GM21619 (cell line): ENCODE measurements around the gene CARD11.

Experiments
- ATAC-seq: cut with Tn5 transposase; IDR thresholded peaks from one replicate; pipeline ENCODE4 v1.9.1; 2021; ENCODE audit not compliant: unreplicated experiment

CARD11 gene

GRCh38 chr7:2945171-2945570 lies 98.5 kb downstream of the CARD11 start:
- no peak for ATAC-seq

- ATAC-seq, result no peak
These were observed 98.9 kb downstream of the CARD11 start for GRCh38 chr7:2944739-2945138.

- no peak for ATAC-seq
These were observed 99.6 kb downstream of the CARD11 start for GRCh38 chr7:2943851-2944601.

- ATAC-seq, result no peak
These were observed 102.3 kb downstream of the CARD11 start for GRCh38 chr7:2941216-2941859.

GRCh38 chr7:2940466-2940865 lies 103.2 kb downstream of the CARD11 start:
- ATAC-seq, result no peak

GRCh38 chr7:2939193-2939885 lies 104.3 kb downstream of the CARD11 start:
- no peak for ATAC-seq

GRCh38 chr7:2938514-2939192 lies 105.0 kb downstream of the CARD11 start:
- ATAC-seq, result no peak

GRCh38 chr7:2937701-2938513 lies 105.8 kb downstream of the CARD11 start:
- no peak for ATAC-seq

- no peak for ATAC-seq
These were observed 106.6 kb downstream of the CARD11 start for GRCh38 chr7:2936891-2937580.

GRCh38 chr7:2936301-2936700 lies 107.4 kb downstream of the CARD11 start:
- ATAC-seq, result no peak

GRCh38 chr7:2934984-2935740 lies 108.5 kb downstream of the CARD11 start:
- no peak for ATAC-seq

GRCh38 chr7:2934211-2934731 lies 109.4 kb downstream of the CARD11 start:
- ATAC-seq, result no peak

- ATAC-seq, result no peak
These were observed 111.0 kb downstream of the CARD11 start for GRCh38 chr7:2932402-2933251.

- no peak for ATAC-seq
These were observed 112.6 kb downstream of the CARD11 start for GRCh38 chr7:2931034-2931415.

- no peak for ATAC-seq
These were observed 113.2 kb downstream of the CARD11 start for GRCh38 chr7:2930310-2931033.

GRCh38 chr7:2929321-2930201 lies 114.1 kb downstream of the CARD11 start:
- ATAC-seq, result no peak
